Breast epithelium (tissue), 4 donors: ENCODE results near the gene RABAC1. TPM values are rescaled to one million over a fixed set of nuclear protein-coding genes. Genes with fewer than 3 reads are reported as not detected.

ENCODE experiments used
- DNase-seq, 2 donors: peaks; one replicate each; pipeline ENCODE4 v3.0.0-alpha.2; 2019; ENCODE audit warnings: low spot score in 2 of 2
- H3K27ac ChIP-seq, 2 donors: fragments of 200-600 bp; sonication (generic) in 1 of 2; one replicate each; pipeline ENCODE4 v1.5.1; 2016 to 2019; ENCODE audit warnings: mild to moderate bottlenecking in 1 of 2
- H3K27me3 ChIP-seq, 2 donors: fragments of 200-600 bp; sonication (generic) in 1 of 2; one replicate each; pipeline versions ENCODE4 v1.5.1 to v1.6.0; 2017 to 2019; ENCODE audit warnings: control low read depth in 1 of 2, mild to moderate bottlenecking in 1 of 2
- H3K36me3 ChIP-seq: fragments of 200-600 bp; one replicate; pipeline ENCODE4 v1.5.1; 2019
- H3K4me1 ChIP-seq, 2 donors: fragments of 200-600 bp; sonication (generic); one replicate each; pipeline ENCODE4 v1.5.1; 2016 to 2019; ENCODE audit warnings: control low read depth in 1 of 2
- H3K4me3 ChIP-seq, 3 donors: fragments of 200-600 bp; sonication (generic); 1 replicate in 2 of 3; 2 replicates in 1 of 3; pipeline ENCODE4 v1.5.1; 2016 to 2019; ENCODE audit warnings: mild to moderate bottlenecking in 3 of 3, moderate library complexity in 2 of 3
- H3K9me3 ChIP-seq, 2 donors: fragments of 200-600 bp; sonication (generic) in 1 of 2; one replicate each; pipeline ENCODE4 v1.5.1; 2016 to 2019; ENCODE audit warnings: control low read depth in 1 of 2
- CTCF ChIP-seq, 3 donors: fragments of 450-650 bp; IDR thresholded peaks; one replicate each; pipeline ENCODE4 v1.5.1; 2016 to 2017; ENCODE audit warnings: antibody characterized with exemption in 3 of 3, mild to moderate bottlenecking in 3 of 3, moderate library complexity in 3 of 3
- POLR2A ChIP-seq: fragments of 450-650 bp; IDR thresholded peaks from one replicate; pipeline ENCODE4 v1.6.1; 2016; ENCODE audit warnings: antibody characterized with exemption, mild to moderate bottlenecking, moderate library complexity
- POLR2AphosphoS5 ChIP-seq, 3 donors: sonication (generic); formaldehyde crosslinking; IDR thresholded peaks; one replicate each; pipeline ENCODE4 v1.6.1; 2017; ENCODE audit warnings: antibody characterized with exemption in 3 of 3
- intact Hi-C: fragments of 100-400 bp; cut with DNase I; formaldehyde crosslinking; loops from one replicate; pipeline ENCODE4 v1.15.1; 2023; ENCODE audit warnings: low total_unique reads
- total RNA-seq, 3 donors: library from RNA; depleted of rRNA; stranded (reverse); fragments of >200 nt; gene quantifications; one replicate each; pipeline ENCODE4 v1.1.0, GENCODE V29; 2016

Gene RABAC1
- total RNA-seq, 3 donors from 2014 or later = 150 to 190 (median 153) TPM

- intact Hi-C loops = loop anchor here (5.0 kb wide), 1 partner anchor 443 kb away; no protein-coding TSS in a partner anchor
- Histone ChIP-seq H3K4me1 (peaks cover 0 to 7% of the 10 kb centered on the region in 2 donors), H3K27ac (no peak overlapping the region), H3K9me3 (no peaks in the 10 kb centered on the region), H3K27me3 (peaks cover 3 to 86% of the 10 kb centered on the region in 2 donors), H3K36me3 (no peaks in the 10 kb centered on the region), H3K4me3 (no peak overlapping the region)
- DNase-seq = no peak
- TF ChIP-seq POLR2AphosphoS5 (IDR thresholded peaks at IDR 0.05) (no peak), CTCF (IDR thresholded peaks at IDR 0.05) (no peak), POLR2A (no peak)
These were observed 33.7 kb downstream of the RABAC1 start for GRCh38 chr19:41925208-41926003.

GRCh38 chr19:41924151-41925145 is 34.7 kb downstream of the RABAC1 start:
- Histone ChIP-seq H3K36me3 (no peaks in the 10 kb centered on the region), H3K4me1 (peaks cover 0 to 7% of the 10 kb centered on the region in 2 donors), H3K9me3 (no peaks in the 10 kb centered on the region), H3K27me3 (peaks cover 3 to 77% of the 10 kb centered on the region in 2 donors), H3K27ac (no peak overlapping the region), H3K4me3 (no peak overlapping the region)
- intact Hi-C loops = loop anchor here (5.0 kb wide), 1 partner anchor 442 kb away; no protein-coding TSS in a partner anchor
- no peak for DNase-seq
- no peak for TF ChIP-seq POLR2A
- no peak for TF ChIP-seq POLR2AphosphoS5 (IDR thresholded peaks at IDR 0.05)
- no peak for TF ChIP-seq CTCF (IDR thresholded peaks at IDR 0.05)

- peaks cover 3 to 72% of the 10 kb centered on the region in 2 donors for H3K27me3 ChIP-seq
- DNase-seq = no peak
- no peaks in the 10 kb centered on the region for H3K4me1 ChIP-seq
- H3K9me3 ChIP-seq = no peaks in the 10 kb centered on the region
- no peaks in the 10 kb centered on the region for H3K36me3 ChIP-seq
- intact Hi-C loops = no loop called here
- H3K4me3 ChIP-seq = no peak overlapping the region
- TF ChIP-seq CTCF (IDR thresholded peaks at IDR 0.05) (no peak), POLR2A (no peak), POLR2AphosphoS5 (IDR thresholded peaks at IDR 0.05) (no peak)
- H3K27ac ChIP-seq = no peak overlapping the region
These were observed 35.9 kb downstream of the RABAC1 start for GRCh38 chr19:41923045-41923788.

GRCh38 chr19:41922585-41922984 is 36.5 kb downstream of the RABAC1 start:
- no peak for DNase-seq
- Histone ChIP-seq H3K27me3 (peaks cover 6 to 73% of the 10 kb centered on the region in 2 donors), H3K27ac (no peak overlapping the region), H3K9me3 (no peaks in the 10 kb centered on the region), H3K4me3 (no peak overlapping the region), H3K36me3 (no peaks in the 10 kb centered on the region), H3K4me1 (no peaks in the 10 kb centered on the region)
- TF ChIP-seq POLR2AphosphoS5 (IDR thresholded peaks at IDR 0.05) (no peak), POLR2A (no peak), CTCF (IDR thresholded peaks at IDR 0.05) (no peak)
- intact Hi-C loops = no loop called here
